Ovary (tissue), 9 donors: ENCODE data around the gene NUP93. TPM values are rescaled to one million over a fixed set of nuclear protein-coding genes. Genes with fewer than 3 reads are reported as not detected.

Experiments used
- DNase-seq, 5 donors: peaks; one replicate each; pipeline ENCODE4 v3.0.0-alpha.2; 2019 to 2020
- H3K27ac ChIP-seq, 2 donors: fragments of 200-600 bp; one replicate each; pipeline versions ENCODE4 v1.5.1 to v1.8.0; 2019 to 2022
- H3K27me3 ChIP-seq: fragments of 200-600 bp; one replicate; pipeline ENCODE4 v1.8.0; 2022
- H3K36me3 ChIP-seq: fragments of 200-600 bp; sonication (generic); one replicate; pipeline ENCODE4 v1.5.1; 2019
- H3K4me1 ChIP-seq: one replicate; pipeline ENCODE4 v1.8.1; 2013; ENCODE audit warnings: mild to moderate bottlenecking, moderate library complexity; ENCODE audit not compliant: insufficient read depth
- H3K4me3 ChIP-seq: fragments of 200-600 bp; sonication (generic); one replicate; pipeline ENCODE4 v1.5.1; 2017
- H3K9me3 ChIP-seq, 2 donors: fragments of 200-600 bp in 1 of 2; sonication (generic) in 1 of 2; one replicate each; pipeline versions ENCODE4 v1.5.1 to v1.8.1; 2013 to 2019; ENCODE audit warnings: mild to moderate bottlenecking in 1 of 2, moderate library complexity in 1 of 2
- EP300 ChIP-seq: sonication (generic); formaldehyde crosslinking; IDR thresholded peaks from one replicate; pipeline ENCODE4 v1.6.1; 2017; ENCODE audit warnings: antibody characterized with exemption
- POLR2A ChIP-seq: fragments of 450-650 bp; IDR thresholded peaks from one replicate; pipeline ENCODE4 v1.6.1; 2017; ENCODE audit warnings: antibody characterized with exemption, mild to moderate bottlenecking, moderate library complexity
- WGBS, 3 donors: extraction: QIAGEN DNeasy Blood & Tissue Kit in 1 of 3; methylation state at CpG; one replicate each; pipeline versions ENCODE4 v1.1.5 to v1.1.7; 2013 to 2017; 5-methylcytosine and 5-hydroxymethylcytosine counted together
- intact Hi-C, 4 donors: fragments of 100-400 bp; cut with DNase I; formaldehyde crosslinking; loops; one replicate each; pipeline versions ENCODE4 v1.11.0 to v1.15.1; 2022 to 2023
- microRNA counts: library from miRNA; unstranded; fragments of <30 nt; microRNA quantifications from one replicate; lab custom pipeline; 2016
- microRNA-seq, 3 donors: library from miRNA; unstranded; fragments of <30 nt; microRNA quantifications; one replicate each; pipeline versions ENCODE4 to v1.2.0, GENCODE V29; 2019 to 2020
- polyA plus RNA-seq, 2 donors: library from polyadenylated mRNA; stranded (reverse); fragments of 200-250 nt in 1 of 2; fragments of 350-450 nt in 1 of 2; fragmentation: Illumina TruSeq in 1 of 2; extraction: RNeasy Lipid Tissue Mini Kit (QIAGEN cat#74804) in 1 of 2; gene quantifications; one replicate each; pipeline ENCODE4 v1.2.3, GENCODE V29; 2013 to 2014
- small RNA-seq: library from RNA; depleted of rRNA; stranded (forward); fragments of <200 nt; gene quantifications from one replicate; pipeline ENCODE3, GENCODE V24; 2016
- total RNA-seq, 7 donors: library from RNA; depleted of rRNA in 2 of 7; stranded (reverse); fragments of >200 nt in 2 of 7; fragmentation: NEBNext Ultra II Directional in 3 of 7; extraction: Animal tissue kit (Norgen Biotek cat#: 25700) in 3 of 7; gene quantifications; one replicate each; pipeline versions ENCODE4 v1.1.0 to v1.2.4, GENCODE V29; 2016 to 2023
- TF ChIP-seq, protein P1 (sequence below), 3 donors: fragments of 450-650 bp in 2 of 3; fragments of 200-600 bp in 1 of 3; IDR thresholded peaks; one replicate each; pipeline versions ENCODE4 v1.5.1 to v1.8.0; 2016 to 2022; ENCODE audit warnings: antibody characterized with exemption in 3 of 3, mild to moderate bottlenecking in 1 of 3
- donor health status: DM: no; HTN: no; CAD: no; lungs with moderate emphysema.
- donor health status: DM: no; HTN: no; CAD: no.
- donor health status: Bipolar disorder and iron deficiency.
- donor health status: DM: yes; HTN: yes; CAD: no.
- donor health status: DM: no; HTN: no; CAD: no.
- donor health status: DM: yes; HTN: yes; CAD: no.

The NUP93 gene
- total and polyA plus RNA-seq, 9 donors = 24.1 to 53.9 (median 42.7) TPM

DNA sequence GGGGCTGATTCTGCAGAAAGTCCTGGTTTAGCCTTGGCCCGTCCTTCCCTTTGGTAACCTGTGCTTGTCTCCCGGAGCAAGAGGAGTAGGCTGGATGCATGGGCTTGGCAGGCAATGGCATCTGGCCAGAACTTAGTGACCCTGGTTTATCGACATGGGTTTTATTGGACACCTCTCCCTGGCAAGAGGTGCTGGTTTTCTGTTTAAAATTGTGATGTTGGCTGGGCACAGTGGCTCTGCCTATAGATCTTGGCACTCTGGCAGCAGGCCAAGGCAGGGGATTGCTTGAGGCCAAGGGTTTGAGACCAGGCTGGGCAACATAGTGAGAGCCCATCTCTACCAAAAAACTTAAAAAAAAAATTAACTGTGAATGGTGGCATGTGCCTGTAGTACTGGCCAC lies 166.3 kb downstream of the NUP93 start:
- 57 to 88% (median 59%) methylated on average over 3 of the region's 3 CpGs for WGBS, 3 donors

DNA sequence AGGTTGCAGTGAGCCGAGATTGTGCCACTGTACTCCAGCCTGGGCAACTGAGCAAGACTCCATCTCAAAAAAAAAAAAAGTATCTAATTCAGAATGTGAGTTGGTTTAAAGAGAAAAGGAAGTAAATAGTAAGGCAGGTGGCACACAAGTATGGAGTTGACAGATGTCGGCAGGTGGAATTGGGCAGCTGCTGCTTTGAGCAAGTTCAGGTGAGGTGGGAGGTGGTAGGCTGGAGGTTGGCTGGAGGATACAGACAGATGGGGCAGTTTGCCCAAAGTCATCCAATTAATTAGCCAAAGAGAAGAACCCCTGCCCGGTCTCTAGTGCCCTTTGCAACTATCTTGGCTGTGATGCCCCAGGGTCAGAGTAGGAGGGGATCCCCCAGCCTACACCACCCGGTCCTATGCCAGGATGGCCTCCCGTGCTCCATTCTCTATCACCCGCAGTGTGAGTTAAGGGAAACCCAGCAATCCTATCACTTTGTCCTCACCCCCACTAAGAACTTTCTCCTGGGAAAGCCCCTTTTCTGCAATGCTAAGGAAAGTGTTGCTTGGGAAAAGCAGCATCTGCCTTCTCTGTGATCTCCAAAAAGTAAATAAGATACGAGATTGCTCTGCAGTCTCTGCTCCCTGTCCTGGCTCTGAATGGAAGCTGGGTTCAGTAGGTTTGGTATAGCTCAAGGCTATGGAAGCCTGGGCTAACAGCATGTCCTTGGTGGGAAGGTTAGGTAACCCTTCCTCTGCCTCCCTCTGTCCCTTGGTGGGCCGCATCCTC lies 167.3 kb downstream of the NUP93 start:
- 61 to 74% (median 69%) methylated on average over 8 of the region's 8 CpGs for WGBS, 3 donors
- DNase-seq = no peak
- no peak overlapping the region for H3K27ac ChIP-seq
- no peaks in the 10 kb centered on the region for H3K36me3 ChIP-seq
- no peaks in the 10 kb centered on the region for H3K9me3 ChIP-seq
- TF ChIP-seq, protein P1, sequence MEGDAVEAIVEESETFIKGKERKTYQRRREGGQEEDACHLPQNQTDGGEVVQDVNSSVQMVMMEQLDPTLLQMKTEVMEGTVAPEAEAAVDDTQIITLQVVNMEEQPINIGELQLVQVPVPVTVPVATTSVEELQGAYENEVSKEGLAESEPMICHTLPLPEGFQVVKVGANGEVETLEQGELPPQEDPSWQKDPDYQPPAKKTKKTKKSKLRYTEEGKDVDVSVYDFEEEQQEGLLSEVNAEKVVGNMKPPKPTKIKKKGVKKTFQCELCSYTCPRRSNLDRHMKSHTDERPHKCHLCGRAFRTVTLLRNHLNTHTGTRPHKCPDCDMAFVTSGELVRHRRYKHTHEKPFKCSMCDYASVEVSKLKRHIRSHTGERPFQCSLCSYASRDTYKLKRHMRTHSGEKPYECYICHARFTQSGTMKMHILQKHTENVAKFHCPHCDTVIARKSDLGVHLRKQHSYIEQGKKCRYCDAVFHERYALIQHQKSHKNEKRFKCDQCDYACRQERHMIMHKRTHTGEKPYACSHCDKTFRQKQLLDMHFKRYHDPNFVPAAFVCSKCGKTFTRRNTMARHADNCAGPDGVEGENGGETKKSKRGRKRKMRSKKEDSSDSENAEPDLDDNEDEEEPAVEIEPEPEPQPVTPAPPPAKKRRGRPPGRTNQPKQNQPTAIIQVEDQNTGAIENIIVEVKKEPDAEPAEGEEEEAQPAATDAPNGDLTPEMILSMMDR (IDR thresholded peaks at IDR 0.05) = no peak
- TF ChIP-seq EP300 = no peak
- TF ChIP-seq POLR2A = no peak
- H3K4me3 ChIP-seq = no peak overlapping the region
- H3K4me1 ChIP-seq = no peaks in the 10 kb centered on the region
- intact Hi-C loops = no loop called here
- no peaks in the 10 kb centered on the region for H3K27me3 ChIP-seq

More for the DNA sequence above, 166.3 kb downstream of the NUP93 start:
- Histone ChIP-seq H3K27ac (no peak overlapping the region), H3K9me3 (no peaks in the 10 kb centered on the region), H3K4me3 (no peak overlapping the region), H3K4me1 (no peaks in the 10 kb centered on the region), H3K36me3 (no peaks in the 10 kb centered on the region), H3K27me3 (no peaks in the 10 kb centered on the region)
- DNase-seq = no peak
- TF ChIP-seq, protein P1 (IDR thresholded peaks at IDR 0.05) = no peak
- intact Hi-C loops = no loop called here

DNA sequence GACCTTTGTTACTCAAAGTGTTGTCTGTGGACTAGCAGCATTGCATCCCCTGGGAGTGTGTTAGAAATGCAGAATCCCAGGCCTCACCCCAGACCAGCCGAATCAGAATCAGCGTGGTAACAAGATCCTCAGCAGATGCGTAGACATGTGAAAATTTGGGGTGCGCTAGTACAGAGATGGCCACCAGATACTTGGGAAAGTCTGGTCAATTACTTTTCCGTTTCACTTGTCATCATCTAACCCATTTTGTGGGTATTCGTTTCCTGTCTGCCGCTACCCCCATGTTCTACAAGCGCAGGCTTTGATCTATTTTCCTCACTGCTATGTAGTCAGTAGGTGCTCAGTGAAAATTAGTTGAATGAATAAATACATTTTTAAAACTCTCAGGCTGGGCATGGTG lies 168.9 kb downstream of the NUP93 start:
- no peak overlapping the region for H3K4me3 ChIP-seq
- H3K9me3 ChIP-seq = no peaks in the 10 kb centered on the region
- DNase-seq = no peak
- no peak overlapping the region for H3K27ac ChIP-seq
- H3K36me3 ChIP-seq = no peaks in the 10 kb centered on the region
- H3K27me3 ChIP-seq = no peaks in the 10 kb centered on the region
- intact Hi-C loops = no loop called here
- no peaks in the 10 kb centered on the region for H3K4me1 ChIP-seq
- TF ChIP-seq POLR2A (no peak), EP300 (no peak)
- TF ChIP-seq, protein P1 (IDR thresholded peaks at IDR 0.05) = no peak
- WGBS, 3 donors = 94 to 99% (median 96%) methylated on average over 8 of the region's 8 CpGs

MicroRNAs within 50 kb of the gene (microRNA counts, 767-probe panel; counts per million panel counts)
- 530 counts per million, percentile 78 among the panel's probes with 10 or more counts for microRNA hsa-miR-138-5p (lab: Ali Mortazavi, UCI)

Small RNA genes lying within 50 kb of the gene (microRNA-seq; reads per million reads assigned to microRNA genes)
- gene MIR138-2 = 0.71 to 2.2 (median 0.75) reads per million in 3 donors

Small RNA genes lying within 50 kb of the gene (small RNA-seq; reads per million reads assigned to genes)
- not detected for gene MIR138-2

Other genes with a start within 250 kb of the NUP93 start
- gene BBS2, start 210.1 kb upstream of the NUP93 start, total RNA-seq = 10 to 100 TPM; 50.4 to 86.2 (median 67.1) TPM
- gene BBS2, start 210.1 kb upstream of the NUP93 start, polyA plus RNA-seq = 10 to 100 TPM; 47.9 to 81.0 TPM
- not detected for gene MT4, start 165.1 kb upstream of the NUP93 start, total RNA-seq
- gene MT4, start 165.1 kb upstream of the NUP93 start, polyA plus RNA-seq = not detected
- 1 to 10 TPM in 3 of 7 donors, under 1 TPM in 1, not detected in 3; 0.53 to 4.8 (median 1.5) TPM for gene MT3, start 140.6 kb upstream of the NUP93 start, total RNA-seq
- gene MT3, start 140.6 kb upstream of the NUP93 start, polyA plus RNA-seq = 1 to 10 TPM in 1 of 2 donors, under 1 TPM in 1; 0.68 to 1.6 TPM
- 100 to 1,000 TPM in 5 of 7 donors, 10 to 100 TPM in 2; 88.0 to 679 (median 136) TPM for gene MT2A, start 121.5 kb upstream of the NUP93 start, total RNA-seq
- 100 to 1,000 TPM in 1 of 2 donors, 10 to 100 TPM in 1; 16.1 to 250 TPM for gene MT2A, start 121.5 kb upstream of the NUP93 start, polyA plus RNA-seq
- 100 to 1,000 TPM in 3 of 7 donors, 10 to 100 TPM in 4; 16.1 to 867 (median 65.3) TPM for gene MT1E, start 104.3 kb upstream of the NUP93 start, total RNA-seq
- gene MT1E, start 104.3 kb upstream of the NUP93 start, polyA plus RNA-seq = 10 to 100 TPM; 65.1 to 93.4 TPM
- gene MT1M, start 97.5 kb upstream of the NUP93 start, total RNA-seq = 10 to 100 TPM in 2 of 7 donors, 1 to 10 TPM in 4, under 1 TPM in 1; 0.66 to 23.2 (median 7.4) TPM
- 1 to 10 TPM; 1.4 to 7.9 TPM for gene MT1M, start 97.5 kb upstream of the NUP93 start, polyA plus RNA-seq
- gene MT1A, start 91.5 kb upstream of the NUP93 start, total RNA-seq = 10 to 100 TPM in 2 of 7 donors, 1 to 10 TPM in 4, not detected in 1; 1.3 to 61.0 (median 7.4) TPM
- gene MT1A, start 91.5 kb upstream of the NUP93 start, polyA plus RNA-seq = 10 to 100 TPM in 1 of 2 donors, 1 to 10 TPM in 1; 1.3 to 13.8 TPM
- not detected for gene MT1B, start 78.2 kb upstream of the NUP93 start, total RNA-seq
- not detected for gene MT1B, start 78.2 kb upstream of the NUP93 start, polyA plus RNA-seq
- 10 to 100 TPM in 1 of 7 donors, 1 to 10 TPM in 4, under 1 TPM in 1, not detected in 1; 0.73 to 76.3 (median 2.6) TPM for gene MT1F, start 72.2 kb upstream of the NUP93 start, total RNA-seq
- 1 to 10 TPM; 3.6 to 4.6 TPM for gene MT1F, start 72.2 kb upstream of the NUP93 start, polyA plus RNA-seq
- 1 to 10 TPM in 4 of 7 donors, not detected in 3; 1.0 to 6.9 (median 4.8) TPM for gene MT1G, start 62.1 kb upstream of the NUP93 start, total RNA-seq
- gene MT1G, start 62.1 kb upstream of the NUP93 start, polyA plus RNA-seq = 1 to 10 TPM in 1 of 2 donors, under 1 TPM in 1; 1.00 to 3.3 TPM
- under 1 TPM in 1 of 7 donors, not detected in 6; 0.79 TPM for gene MT1H, start 60.3 kb upstream of the NUP93 start, total RNA-seq
- gene MT1H, start 60.3 kb upstream of the NUP93 start, polyA plus RNA-seq = not detected
- gene MT1X, start 47.7 kb upstream of the NUP93 start, total RNA-seq = 1,000 to 10,000 TPM in 1 of 7 donors, 100 to 1,000 TPM in 3, 10 to 100 TPM in 3; 30.0 to 1,106 (median 141) TPM
- 100 to 1,000 TPM in 1 of 2 donors, 10 to 100 TPM in 1; 10.0 to 185 TPM for gene MT1X, start 47.7 kb upstream of the NUP93 start, polyA plus RNA-seq
- gene SLC12A3, start 135.1 kb downstream of the NUP93 start, total RNA-seq = under 1 TPM in 1 of 7 donors, not detected in 6; 0.37 TPM
- gene SLC12A3, start 135.1 kb downstream of the NUP93 start, polyA plus RNA-seq = under 1 TPM in 1 of 2 donors, not detected in 1; 0.04 TPM
- gene HERPUD1, start 202.0 kb downstream of the NUP93 start, total RNA-seq = 100 to 1,000 TPM in 6 of 7 donors, 10 to 100 TPM in 1; 95.4 to 299 (median 170) TPM
- gene HERPUD1, start 202.0 kb downstream of the NUP93 start, polyA plus RNA-seq = 100 to 1,000 TPM; 219 to 259 TPM
- gene CETP, start 231.8 kb downstream of the NUP93 start, total RNA-seq = under 1 TPM in 3 of 7 donors, not detected in 4; 0.15 to 0.23 (median 0.20) TPM
- gene CETP, start 231.8 kb downstream of the NUP93 start, polyA plus RNA-seq = 1 to 10 TPM in 1 of 2 donors, under 1 TPM in 1; 0.13 to 1.3 TPM